Transverse colon (tissue), 4 donors: ENCODE measurements around the gene COA5.

Source experiments
- CTCF ChIP-seq, 5 experiments: fragments of 200-600 bp in 3 of 5; fragments of 450-650 bp in 2 of 5; sonication (generic) in 3 of 5; IDR thresholded peaks; 1 replicate in 2 of 5; 2 replicates in 3 of 5; pipeline ENCODE4 v1.5.1; 2016 to 2017; ENCODE audit warnings: antibody characterized with exemption in 5 of 5, inconsistent platforms in 3 of 5, mild to moderate bottlenecking in 2 of 5, moderate library complexity in 1 of 5
- POLR2A ChIP-seq: fragments of 450-650 bp; IDR thresholded peaks from one replicate; pipeline ENCODE4 v1.6.1; 2016; ENCODE audit warnings: antibody characterized with exemption, mild to moderate bottlenecking, moderate library complexity
- POLR2AphosphoS5 ChIP-seq, 3 donors: sonication (generic); formaldehyde crosslinking; IDR thresholded peaks; one replicate each; pipeline ENCODE4 v1.6.1; 2016; ENCODE audit warnings: antibody characterized with exemption in 3 of 3

GRCh38 chr2:98649992-98650375 lies 41.7 kb upstream of the COA5 start:
- TF ChIP-seq CTCF (IDR thresholded peaks at IDR 0.05) = no peak
- TF ChIP-seq POLR2AphosphoS5 (IDR thresholded peaks at IDR 0.05) = no peak
- TF ChIP-seq POLR2A = no peak
